Measurements from ENCODE around the gene NUP205.

GRCh38 chr7:135584362-135585353 is 26.9 kb downstream of the NUP205 start:
- no peak for TF ChIP-seq POLR2A (IDR thresholded peaks at IDR 0.05)
- TF ChIP-seq, protein P1, sequence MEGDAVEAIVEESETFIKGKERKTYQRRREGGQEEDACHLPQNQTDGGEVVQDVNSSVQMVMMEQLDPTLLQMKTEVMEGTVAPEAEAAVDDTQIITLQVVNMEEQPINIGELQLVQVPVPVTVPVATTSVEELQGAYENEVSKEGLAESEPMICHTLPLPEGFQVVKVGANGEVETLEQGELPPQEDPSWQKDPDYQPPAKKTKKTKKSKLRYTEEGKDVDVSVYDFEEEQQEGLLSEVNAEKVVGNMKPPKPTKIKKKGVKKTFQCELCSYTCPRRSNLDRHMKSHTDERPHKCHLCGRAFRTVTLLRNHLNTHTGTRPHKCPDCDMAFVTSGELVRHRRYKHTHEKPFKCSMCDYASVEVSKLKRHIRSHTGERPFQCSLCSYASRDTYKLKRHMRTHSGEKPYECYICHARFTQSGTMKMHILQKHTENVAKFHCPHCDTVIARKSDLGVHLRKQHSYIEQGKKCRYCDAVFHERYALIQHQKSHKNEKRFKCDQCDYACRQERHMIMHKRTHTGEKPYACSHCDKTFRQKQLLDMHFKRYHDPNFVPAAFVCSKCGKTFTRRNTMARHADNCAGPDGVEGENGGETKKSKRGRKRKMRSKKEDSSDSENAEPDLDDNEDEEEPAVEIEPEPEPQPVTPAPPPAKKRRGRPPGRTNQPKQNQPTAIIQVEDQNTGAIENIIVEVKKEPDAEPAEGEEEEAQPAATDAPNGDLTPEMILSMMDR (IDR thresholded peaks at IDR 0.05): no peak
